Adrenal gland (tissue), 12 donors: Measurements from ENCODE around the gene WWC2. TPM values are rescaled to one million over a fixed set of nuclear protein-coding genes. Genes with fewer than 3 reads are reported as not detected.
"Not testable (repeated sequence)": the region's sequence is repeated elsewhere in the genome, so short reads cannot be mapped to it uniquely, and the experiment has no call there.

Source experiments
- DNase-seq, 7 donors: peaks; one replicate each; pipeline ENCODE4 v3.0.0-alpha.2; 2019 to 2020
- H3K27ac ChIP-seq, 5 donors: fragments of 200-600 bp; sonication (generic) in 4 of 5; 1 replicate in 3 of 5; 2 replicates in 2 of 5; pipeline versions ENCODE4 v1.5.1 to v1.8.0; 2016 to 2020; ENCODE audit warnings: mild to moderate bottlenecking in 1 of 5
- H3K27me3 ChIP-seq: fragments of 200-600 bp; 2 replicates; pipeline ENCODE4 v1.8.0; 2021
- H3K36me3 ChIP-seq, 2 donors: fragments of 200-600 bp; replicated peaks in 1 of 2; 1 replicate in 1 of 2; 2 replicates in 1 of 2; pipeline versions ENCODE4 v1.5.1 to v1.8.0; 2018 to 2022
- H3K4me1 ChIP-seq, 2 donors: fragments of 200-600 bp; replicated peaks in 1 of 2; 1 replicate in 1 of 2; 2 replicates in 1 of 2; pipeline versions ENCODE4 v1.5.1 to v1.8.0; 2018 to 2021
- H3K4me3 ChIP-seq, 4 donors: fragments of 200-600 bp; sonication (generic) in 3 of 4; one replicate each; pipeline ENCODE4 v1.5.1; 2016 to 2018
- H3K9me3 ChIP-seq, 3 donors: fragments of 200-600 bp; sonication (generic) in 1 of 3; replicated peaks in 1 of 3; 1 replicate in 2 of 3; 2 replicates in 1 of 3; pipeline versions ENCODE4 v1.5.1 to v1.8.0; 2016 to 2021
- POLR2A ChIP-seq, 2 donors: fragments of 450-650 bp; IDR thresholded peaks; one replicate each; pipeline ENCODE4 v1.6.1; 2017; ENCODE audit warnings: antibody characterized with exemption in 2 of 2, mild to moderate bottlenecking in 2 of 2, moderate library complexity in 1 of 2
- WGBS, 4 donors: extraction: QIAGEN DNeasy Blood & Tissue Kit in 2 of 4; methylation state at CpG; one replicate each; pipeline versions ENCODE4 v1.1.5 to v1.1.7; 2013 to 2017; 5-methylcytosine and 5-hydroxymethylcytosine counted together
- intact Hi-C, 2 donors: fragments of 100-400 bp; cut with DNase I; formaldehyde crosslinking; loops; one replicate each; pipeline versions ENCODE4 v1.14.1 to v1.15.0; 2022 to 2023
- polyA plus RNA-seq, 3 donors: library from polyadenylated mRNA; stranded (reverse); fragments of 200-250 nt in 2 of 3; fragments of 350-450 nt in 1 of 3; fragmentation: Illumina TruSeq in 1 of 3; extraction: RNeasy Lipid Tissue Mini Kit (QIAGEN cat#74804) in 1 of 3; gene quantifications; one replicate each; pipeline ENCODE4 v1.2.3, GENCODE V29; 2013 to 2014
- total RNA-seq, 9 donors: library from RNA; depleted of rRNA in 4 of 9; stranded (reverse); fragments of >200 nt in 4 of 9; fragments of 120-200 nt in 1 of 9; fragmentation: NEBNext Ultra II Directional in 1 of 9; extraction: Animal tissue kit (Norgen Biotek cat#: 25700) in 1 of 9; gene quantifications; one replicate each; pipeline versions ENCODE4 v1.1.0 to v1.2.4, GENCODE V29; 2013 to 2023
- TF ChIP-seq, protein P1 (sequence below), 6 experiments: fragments of 450-650 bp in 4 of 6; fragments of 200-600 bp in 2 of 6; sonication (generic) in 1 of 6; IDR thresholded peaks; 1 replicate in 5 of 6; 2 replicates in 1 of 6; pipeline versions ENCODE4 v1.5.1 to v1.8.0; 2016 to 2021; ENCODE audit warnings: antibody characterized with exemption in 6 of 6, mild to moderate bottlenecking in 2 of 6, moderate library complexity in 1 of 6
- donor health status: healthy with polysubstance abuse.
- donor health status: Bipolar disorder and iron deficiency.
- donor health status: DM: yes; HTN: yes; CAD: no.
- donor health status: DM: no; HTN: no; CAD: no.
- donor health status: DM: no; HTN: no; CAD: no.
- donor health status: DM: yes; HTN: yes; CAD: no.

The WWC2 gene
- total and polyA plus RNA-seq, 12 donors, result 3.1 to 27.9 (median 17.4) TPM

- 94 to 99% (median 95%) methylated on average over 5 of the region's 5 CpGs for WGBS, 4 donors
- H3K27me3 ChIP-seq, result no peaks in the 10 kb centered on the region
- intact Hi-C loops, result no loop called here
- H3K4me1 ChIP-seq, result no peaks in the 10 kb centered on the region
- no peak for DNase-seq
- no peaks in the 10 kb centered on the region for H3K36me3 ChIP-seq
- H3K27ac ChIP-seq, result no peak within 1 kb of the TSS
- no peak for TF ChIP-seq POLR2A (IDR thresholded peaks at IDR 0.05)
- TF ChIP-seq, protein P1, sequence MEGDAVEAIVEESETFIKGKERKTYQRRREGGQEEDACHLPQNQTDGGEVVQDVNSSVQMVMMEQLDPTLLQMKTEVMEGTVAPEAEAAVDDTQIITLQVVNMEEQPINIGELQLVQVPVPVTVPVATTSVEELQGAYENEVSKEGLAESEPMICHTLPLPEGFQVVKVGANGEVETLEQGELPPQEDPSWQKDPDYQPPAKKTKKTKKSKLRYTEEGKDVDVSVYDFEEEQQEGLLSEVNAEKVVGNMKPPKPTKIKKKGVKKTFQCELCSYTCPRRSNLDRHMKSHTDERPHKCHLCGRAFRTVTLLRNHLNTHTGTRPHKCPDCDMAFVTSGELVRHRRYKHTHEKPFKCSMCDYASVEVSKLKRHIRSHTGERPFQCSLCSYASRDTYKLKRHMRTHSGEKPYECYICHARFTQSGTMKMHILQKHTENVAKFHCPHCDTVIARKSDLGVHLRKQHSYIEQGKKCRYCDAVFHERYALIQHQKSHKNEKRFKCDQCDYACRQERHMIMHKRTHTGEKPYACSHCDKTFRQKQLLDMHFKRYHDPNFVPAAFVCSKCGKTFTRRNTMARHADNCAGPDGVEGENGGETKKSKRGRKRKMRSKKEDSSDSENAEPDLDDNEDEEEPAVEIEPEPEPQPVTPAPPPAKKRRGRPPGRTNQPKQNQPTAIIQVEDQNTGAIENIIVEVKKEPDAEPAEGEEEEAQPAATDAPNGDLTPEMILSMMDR (IDR thresholded peaks at IDR 0.05), result no peak
- no peak within 1 kb of the TSS for H3K4me3 ChIP-seq
- H3K9me3 ChIP-seq, result no peaks in the 10 kb centered on the region
Measured at GRCh38 chr4:183322326-183322725, 223.3 kb downstream of the WWC2 start, which contains the start of gene CLDN24. TSS of gene CLDN24 (minus strand) at chr4:183322426. CDS start at chr4:183322426, 0 bp downstream.

DNA sequence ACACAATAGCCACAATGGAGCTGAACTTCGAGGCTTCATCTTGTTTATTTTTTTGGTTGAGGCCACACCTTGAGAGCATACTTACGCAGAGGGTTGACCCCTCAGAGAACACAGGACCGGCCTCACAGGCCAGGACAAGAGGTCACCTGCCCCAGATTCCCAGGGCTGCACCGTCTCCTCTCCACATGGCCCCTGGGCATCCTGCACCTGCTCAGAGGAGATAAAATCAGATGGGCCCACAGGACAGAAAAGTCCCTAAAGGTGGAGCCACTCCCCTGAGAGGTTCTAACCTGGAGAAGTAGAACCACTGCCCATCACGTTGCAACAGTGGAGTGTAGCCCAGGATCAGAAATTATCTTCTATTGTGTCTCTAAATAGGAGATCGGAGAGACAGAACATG, 224.2 kb downstream of the WWC2 start:
- H3K27ac ChIP-seq, result no peak overlapping the region
- H3K4me3 ChIP-seq, result no peak overlapping the region
- peak in 1 of 7 donors; percentile 21 for DNase-seq
- no peaks in the 10 kb centered on the region for H3K9me3 ChIP-seq
- no peaks in the 10 kb centered on the region for H3K4me1 ChIP-seq
- no peak for TF ChIP-seq POLR2A (IDR thresholded peaks at IDR 0.05)
- TF ChIP-seq, protein P1 (IDR thresholded peaks at IDR 0.05), result no peak
- H3K36me3 ChIP-seq, result no peaks in the 10 kb centered on the region
- intact Hi-C loops, result no loop called here
- H3K27me3 ChIP-seq, result no peaks in the 10 kb centered on the region
- WGBS, 4 donors, result 88 to 93% (median 92%) methylated on average over 6 of the region's 6 CpGs

DNA sequence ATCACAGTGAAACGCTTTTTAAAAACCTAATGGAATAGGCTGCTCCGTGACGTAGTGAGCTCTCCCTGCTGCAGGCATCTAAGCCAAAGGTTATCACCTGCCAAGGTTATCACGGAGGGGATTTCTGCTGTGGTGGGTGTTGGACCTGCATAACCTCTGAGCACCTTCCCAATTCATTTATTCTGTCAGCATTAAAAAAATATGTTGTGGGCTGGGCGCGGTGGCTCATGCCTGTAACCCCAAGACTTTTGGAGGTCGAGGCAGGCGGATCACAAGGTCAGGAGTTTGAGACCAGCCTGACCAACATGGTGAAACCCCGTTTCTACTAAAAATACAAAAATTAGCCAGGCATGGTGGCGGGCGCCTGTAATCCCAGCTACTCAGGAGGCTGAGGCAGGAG, 225.0 kb downstream of the WWC2 start:
- not testable (repeated sequence) for H3K4me1 ChIP-seq

DNA sequence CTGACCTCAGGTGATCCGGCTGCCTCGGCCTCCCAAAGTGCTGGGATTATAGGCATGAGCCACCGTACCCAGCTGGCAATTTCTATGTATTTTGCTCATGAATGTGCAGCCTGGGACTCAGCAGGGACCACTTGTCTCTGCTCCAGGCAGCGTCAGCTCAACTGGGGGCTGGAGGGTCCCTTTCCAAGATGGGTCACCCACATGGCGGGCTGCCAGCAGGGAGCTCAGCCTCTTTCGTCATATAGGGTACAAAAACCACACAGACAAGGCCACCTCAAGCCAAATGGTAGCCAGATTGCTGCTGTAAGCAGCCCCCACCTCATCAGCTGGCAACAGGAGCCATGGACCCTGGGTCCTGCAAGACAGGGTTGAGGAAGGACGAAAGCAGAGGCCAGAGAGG, 225.6 kb downstream of the WWC2 start:
- H3K4me3 ChIP-seq, result no peak overlapping the region
- no peak for TF ChIP-seq POLR2A (IDR thresholded peaks at IDR 0.05)
- TF ChIP-seq, protein P1 (IDR thresholded peaks at IDR 0.05), result no peak
- H3K36me3 ChIP-seq, result no peaks in the 10 kb centered on the region
- H3K9me3 ChIP-seq, result no peaks in the 10 kb centered on the region
- H3K27ac ChIP-seq, result no peak overlapping the region
- 88 to 95% (median 95%) methylated on average over 7 of the region's 7 CpGs for WGBS, 4 donors
- DNase-seq, result peak in 1 of 7 donors; percentile 33
- intact Hi-C loops, result no loop called here
- no peaks in the 10 kb centered on the region for H3K4me1 ChIP-seq
- no peaks in the 10 kb centered on the region for H3K27me3 ChIP-seq

More for the DNA sequence above, 225.0 kb downstream of the WWC2 start:
- H3K4me3 ChIP-seq, H3K27ac ChIP-seq, intact Hi-C loops, H3K36me3 ChIP-seq, H3K9me3 ChIP-seq, H3K27me3 ChIP-seq: not testable (repeated sequence)
- 93 to 98% (median 94%) methylated on average over 11 of the region's 11 CpGs for WGBS, 4 donors
- peak in 1 of 7 donors; percentile 15 for DNase-seq

GRCh38 chr4:183326387-183326786, 227.3 kb downstream of the WWC2 start:
- H3K27me3 ChIP-seq, H3K27ac ChIP-seq, H3K4me3 ChIP-seq, H3K4me1 ChIP-seq, H3K9me3 ChIP-seq, DNase-seq, H3K36me3 ChIP-seq, intact Hi-C loops: not testable (repeated sequence)
- 87 to 89% (median 88%) methylated on average over 6 of the region's 6 CpGs for WGBS, 4 donors
